GM21529 (cell line): ENCODE data around the gene ARID1B.
A peak's percentile ranks its signal among the peaks of the same experiment; 100 is the strongest.

Experiments used
- ATAC-seq: cut with Tn5 transposase; IDR thresholded peaks from one replicate; pipeline ENCODE4 v1.9.1; 2021; ENCODE audit not compliant: unreplicated experiment

The ARID1B gene

GRCh38 chr6:156849806-156850205, 72.6 kb downstream of the ARID1B start:
- no peak for ATAC-seq

- ATAC-seq = no peak
Observed at GRCh38 chr6:156850353-156850752, 73.2 kb downstream of the ARID1B start.

GRCh38 chr6:156851454-156851921, 74.3 kb downstream of the ARID1B start:
- no peak for ATAC-seq

- peak; percentile 56 for ATAC-seq
Observed at GRCh38 chr6:156852147-156852857, 75.1 kb downstream of the ARID1B start.

GRCh38 chr6:156852858-156853216, 75.7 kb downstream of the ARID1B start:
- no peak for ATAC-seq

- no peak for ATAC-seq
Observed at GRCh38 chr6:156853733-156854132, 76.6 kb downstream of the ARID1B start.

GRCh38 chr6:156854466-156855161, 77.4 kb downstream of the ARID1B start:
- ATAC-seq = no peak

GRCh38 chr6:156857573-156857972, 80.4 kb downstream of the ARID1B start:
- peak; percentile 61 for ATAC-seq

GRCh38 chr6:156859686-156860085, 82.5 kb downstream of the ARID1B start:
- no peak for ATAC-seq

- no peak for ATAC-seq
Observed at GRCh38 chr6:156862711-156863110, 85.5 kb downstream of the ARID1B start.

GRCh38 chr6:156863504-156863903, 86.3 kb downstream of the ARID1B start:
- ATAC-seq = no peak

GRCh38 chr6:156864557-156864956, 87.4 kb downstream of the ARID1B start:
- ATAC-seq = no peak

GRCh38 chr6:156865019-156865629, 87.9 kb downstream of the ARID1B start:
- no peak for ATAC-seq

GRCh38 chr6:156866220-156867015, 89.2 kb downstream of the ARID1B start:
- ATAC-seq = peak; percentile 51

- no peak for ATAC-seq
Observed at GRCh38 chr6:156867121-156867520, 89.9 kb downstream of the ARID1B start.

GRCh38 chr6:156868385-156868784, 91.2 kb downstream of the ARID1B start:
- no peak for ATAC-seq

- no peak for ATAC-seq
Observed at GRCh38 chr6:156869980-156870398, 92.8 kb downstream of the ARID1B start.

GRCh38 chr6:156870924-156871539, 93.9 kb downstream of the ARID1B start:
- ATAC-seq = no peak

- ATAC-seq = no peak
Observed at GRCh38 chr6:156872903-156873302, 95.7 kb downstream of the ARID1B start.

- no peak for ATAC-seq
Observed at GRCh38 chr6:156873654-156874380, 96.6 kb downstream of the ARID1B start.
